Measurements from ENCODE around the gene SLC22A6.

Gene SLC22A6

DNA sequence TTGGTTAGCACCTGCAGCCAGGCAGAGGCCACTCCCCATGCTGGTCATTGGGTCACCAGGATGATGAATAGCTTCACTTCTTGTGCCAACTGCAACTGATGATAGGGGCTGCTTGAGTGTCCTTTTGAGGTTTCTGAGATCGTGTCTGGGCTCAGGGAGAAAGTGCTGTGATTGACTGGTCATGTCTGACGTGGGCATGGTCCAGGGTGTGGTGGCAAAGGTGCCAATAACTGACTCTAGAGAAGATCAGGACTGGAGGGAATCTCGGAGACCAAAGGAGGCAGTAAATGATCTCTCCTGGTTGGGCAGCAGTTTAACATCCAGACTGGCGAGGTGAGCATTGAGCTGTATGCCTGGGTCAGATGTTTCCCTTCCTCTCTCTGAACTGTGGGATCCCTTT lies 10.0 kb upstream of the SLC22A6 start:
- in situ Hi-C loops (cut with MboI; ENCODE audit: low pct_unique_long_range_greater_than_20kb, low sequenced_read_pairs, unreplicated experiment): no loop called here
- TF ChIP-seq, protein P1, sequence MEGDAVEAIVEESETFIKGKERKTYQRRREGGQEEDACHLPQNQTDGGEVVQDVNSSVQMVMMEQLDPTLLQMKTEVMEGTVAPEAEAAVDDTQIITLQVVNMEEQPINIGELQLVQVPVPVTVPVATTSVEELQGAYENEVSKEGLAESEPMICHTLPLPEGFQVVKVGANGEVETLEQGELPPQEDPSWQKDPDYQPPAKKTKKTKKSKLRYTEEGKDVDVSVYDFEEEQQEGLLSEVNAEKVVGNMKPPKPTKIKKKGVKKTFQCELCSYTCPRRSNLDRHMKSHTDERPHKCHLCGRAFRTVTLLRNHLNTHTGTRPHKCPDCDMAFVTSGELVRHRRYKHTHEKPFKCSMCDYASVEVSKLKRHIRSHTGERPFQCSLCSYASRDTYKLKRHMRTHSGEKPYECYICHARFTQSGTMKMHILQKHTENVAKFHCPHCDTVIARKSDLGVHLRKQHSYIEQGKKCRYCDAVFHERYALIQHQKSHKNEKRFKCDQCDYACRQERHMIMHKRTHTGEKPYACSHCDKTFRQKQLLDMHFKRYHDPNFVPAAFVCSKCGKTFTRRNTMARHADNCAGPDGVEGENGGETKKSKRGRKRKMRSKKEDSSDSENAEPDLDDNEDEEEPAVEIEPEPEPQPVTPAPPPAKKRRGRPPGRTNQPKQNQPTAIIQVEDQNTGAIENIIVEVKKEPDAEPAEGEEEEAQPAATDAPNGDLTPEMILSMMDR (IDR thresholded peaks at IDR 0.05; ENCODE audit: extremely low read depth, insufficient read depth, missing control alignments): no peak
- no peak for DNase-seq (ENCODE audit: low spot score)

DNA sequence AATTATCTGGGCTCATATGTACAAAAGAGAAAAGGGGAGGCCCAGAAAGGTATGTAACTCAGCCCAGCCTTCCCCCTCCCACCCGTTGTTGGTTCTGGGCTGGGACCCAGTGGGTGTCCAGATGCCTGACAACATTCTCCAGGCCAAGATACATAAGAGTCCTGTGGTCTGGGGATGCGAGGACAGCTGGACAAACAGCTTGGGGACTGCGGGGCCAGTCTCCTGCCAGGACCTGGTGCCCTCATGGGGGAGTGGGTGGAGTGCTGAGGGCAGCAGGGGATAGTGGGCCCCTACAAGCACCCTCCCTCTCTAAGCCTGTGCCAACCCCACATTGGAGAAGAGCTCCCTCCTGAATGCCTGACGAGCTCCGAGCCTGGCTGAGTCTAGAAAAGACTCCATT lies 3.5 kb upstream of the SLC22A6 start:
- no peak for DNase-seq (ENCODE audit: low spot score)
- in situ Hi-C loops (cut with MboI; ENCODE audit: low pct_unique_long_range_greater_than_20kb, low sequenced_read_pairs, unreplicated experiment): no loop called here
- TF ChIP-seq, protein P1 (IDR thresholded peaks at IDR 0.05; ENCODE audit: extremely low read depth, insufficient read depth, missing control alignments): no peak

DNA sequence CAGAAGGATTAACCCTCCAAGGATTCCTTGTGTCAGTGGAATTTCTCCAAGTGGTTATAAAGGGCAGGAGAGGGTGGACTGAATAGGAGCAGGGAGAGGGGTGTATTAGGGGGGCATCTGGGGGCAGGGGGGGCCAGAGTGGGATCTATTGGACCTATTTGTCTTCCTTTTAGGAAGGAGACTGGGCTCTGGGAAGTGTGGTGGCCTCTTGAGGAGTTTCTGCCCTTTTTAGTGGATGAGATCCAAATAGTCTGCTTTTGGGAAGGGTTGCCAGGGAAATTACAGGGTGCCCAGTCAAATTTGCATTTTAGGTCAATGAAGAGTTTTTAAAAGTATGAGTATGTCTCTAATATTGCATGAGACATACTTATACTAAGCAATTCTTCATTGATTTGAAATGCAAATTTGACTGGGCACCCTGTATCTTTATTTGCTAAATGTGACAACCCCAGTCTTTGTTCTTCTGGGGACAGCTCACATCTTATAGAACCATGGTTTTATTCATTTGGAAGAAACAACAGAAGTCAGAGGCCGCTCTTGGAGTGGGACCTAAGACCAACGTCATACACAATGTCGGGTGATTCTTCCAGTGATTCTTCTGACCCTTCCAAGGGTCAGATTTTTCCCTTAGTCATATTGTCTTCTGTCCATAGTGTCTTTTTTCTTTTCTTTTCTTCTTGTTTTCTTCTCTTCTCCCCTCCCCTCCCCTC lies 429 bp upstream of the SLC22A6 start:
- DNase-seq (ENCODE audit: low spot score): no peak
- TF ChIP-seq, protein P1 (IDR thresholded peaks at IDR 0.05; ENCODE audit: extremely low read depth, insufficient read depth, missing control alignments): no peak
- in situ Hi-C loops (cut with MboI; ENCODE audit: low pct_unique_long_range_greater_than_20kb, low sequenced_read_pairs, unreplicated experiment): no loop called here

DNA sequence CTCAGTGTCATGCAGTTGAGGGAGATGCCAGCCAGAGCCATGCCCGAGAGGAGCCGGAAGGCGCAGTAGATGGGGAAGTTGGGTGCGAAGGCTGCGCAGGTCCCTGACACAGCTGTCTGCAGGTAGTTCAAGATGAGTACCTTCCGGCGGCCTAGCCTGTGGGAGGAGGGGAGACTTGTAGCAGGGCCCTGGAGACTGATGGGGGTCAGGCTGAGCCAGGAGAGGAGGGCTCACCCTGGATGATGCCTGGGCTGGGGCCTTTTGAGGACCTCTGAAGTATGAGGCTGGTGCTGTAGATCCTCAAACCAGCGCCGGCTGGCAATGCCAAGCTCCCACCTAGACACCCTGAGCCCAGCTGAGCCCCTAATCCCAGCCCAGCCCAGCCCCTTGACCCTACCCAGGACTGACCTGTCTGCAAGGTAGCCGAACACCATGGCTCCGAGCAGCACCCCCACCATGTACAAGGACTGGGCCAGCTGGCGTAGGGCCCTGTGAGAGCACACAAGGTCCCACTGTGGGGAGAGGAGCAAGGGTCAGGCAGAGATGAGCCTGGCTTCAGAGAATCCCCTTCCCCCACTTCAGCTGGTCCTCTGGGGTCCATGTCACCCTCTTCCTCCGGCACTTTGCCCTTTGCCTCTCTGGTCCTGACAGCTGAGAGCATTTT lies 1.1 kb downstream of the SLC22A6 start:
- no peak for DNase-seq (ENCODE audit: low spot score)
- TF ChIP-seq, protein P1 (IDR thresholded peaks at IDR 0.05; ENCODE audit: extremely low read depth, insufficient read depth, missing control alignments): no peak
- in situ Hi-C loops (cut with MboI; ENCODE audit: low pct_unique_long_range_greater_than_20kb, low sequenced_read_pairs, unreplicated experiment): no loop called here

DNA sequence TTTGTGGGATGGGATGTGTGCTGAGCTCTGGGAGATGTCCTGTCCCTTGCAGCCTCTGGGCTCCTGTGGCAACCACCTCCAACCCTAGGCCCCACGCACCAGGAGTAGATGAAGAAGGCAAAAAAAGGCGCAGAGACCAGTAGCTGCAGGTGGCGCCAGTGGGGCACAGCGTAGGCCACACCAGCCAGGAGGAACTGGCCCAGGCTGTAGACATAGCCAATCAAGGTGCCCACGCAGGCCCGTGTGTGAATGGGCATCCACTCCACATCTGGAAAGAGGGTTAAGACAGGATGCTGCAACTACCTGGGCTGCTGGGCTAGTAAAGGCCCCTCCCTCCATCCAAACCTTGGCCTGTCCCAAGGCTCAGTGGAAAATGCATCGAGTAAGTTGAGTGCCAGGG lies 3.0 kb downstream of the SLC22A6 start:
- TF ChIP-seq, protein P1 (IDR thresholded peaks at IDR 0.05; ENCODE audit: extremely low read depth, insufficient read depth, missing control alignments): no peak
- no peak for DNase-seq (ENCODE audit: low spot score)
- in situ Hi-C loops (cut with MboI; ENCODE audit: low pct_unique_long_range_greater_than_20kb, low sequenced_read_pairs, unreplicated experiment): no loop called here

DNA sequence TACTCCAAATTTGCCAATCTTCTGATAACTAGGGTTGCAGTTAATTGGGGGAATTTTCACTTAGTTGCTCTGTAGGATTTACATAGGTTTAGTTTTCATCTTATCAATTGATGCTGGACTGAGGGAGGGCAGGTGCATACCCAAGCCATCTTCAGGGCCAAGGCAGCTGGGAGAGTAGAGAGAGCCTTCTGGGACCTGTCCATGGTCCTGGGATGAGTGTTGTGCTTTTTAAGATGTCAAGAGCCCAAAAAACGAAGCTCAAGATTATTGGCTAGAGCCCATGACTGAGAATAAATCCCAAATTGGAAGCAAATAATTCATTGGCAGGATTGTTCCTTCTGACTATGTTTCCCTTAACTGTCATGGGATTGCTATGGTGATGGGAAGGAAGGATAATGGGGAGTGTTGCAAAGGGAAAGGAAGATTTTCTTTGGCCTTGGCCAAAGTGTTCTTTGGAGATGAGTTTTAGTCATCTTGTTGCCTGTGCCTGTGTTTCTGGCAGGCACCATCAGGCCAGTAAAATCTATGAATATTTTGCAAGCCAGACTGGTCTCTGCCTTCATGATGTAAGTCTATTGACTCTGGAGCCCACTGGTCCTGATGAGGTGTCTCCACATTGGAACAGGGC lies 4.5 kb downstream of the SLC22A6 start:
- no peak for DNase-seq (ENCODE audit: low spot score)
- in situ Hi-C loops (cut with MboI; ENCODE audit: low pct_unique_long_range_greater_than_20kb, low sequenced_read_pairs, unreplicated experiment): no loop called here
- TF ChIP-seq, protein P1 (IDR thresholded peaks at IDR 0.05; ENCODE audit: extremely low read depth, insufficient read depth, missing control alignments): no peak
